ENCODE results near the gene WDR70. TPM values are rescaled to one million over a fixed set of nuclear protein-coding genes. Genes with fewer than 3 reads are reported as not detected.

Gene WDR70
- total RNA-seq, 1 donor from 2014 or later, result 23.6 TPM

DNA sequence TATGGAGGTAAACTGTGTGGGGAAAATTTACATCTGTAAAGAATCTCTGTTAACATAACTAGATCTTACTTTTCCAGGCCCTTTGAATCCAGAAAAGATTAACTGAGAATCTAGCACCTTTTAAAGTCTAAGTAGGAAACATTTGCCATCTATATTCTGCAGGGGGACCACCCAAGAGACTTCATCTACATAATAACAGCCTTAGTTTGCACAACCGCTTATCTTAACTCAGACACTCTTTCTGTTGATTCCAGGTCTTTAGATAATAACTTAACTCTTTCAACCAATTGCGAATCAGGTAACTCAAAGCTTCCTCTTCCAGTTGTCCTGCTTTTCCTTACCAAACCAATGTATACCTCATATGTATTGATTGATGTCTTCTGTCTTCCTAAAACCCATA lies 407.3 kb downstream of the WDR70 start:
- Mint-ChIP-seq H3K9me3 (ENCODE audit: low read depth) (no peaks in the 10 kb centered on the region), H3K36me3 (ENCODE audit: low read depth) (peaks cover 1% of the 10 kb centered on the region), H3K27me3 (ENCODE audit: low read depth) (no peaks in the 10 kb centered on the region), H3K27ac (ENCODE audit: unreplicated experiment) (no peak overlapping the region), H3K4me3 (ENCODE audit: unreplicated experiment) (no peak overlapping the region), H3K4me1 (ENCODE audit: low read depth) (no peaks in the 10 kb centered on the region)
- TF ChIP-seq CTCF (IDR thresholded peaks at IDR 0.05), result no peak
- DNase-seq (ENCODE audit: low spot score), result no peak

- no peak for TF ChIP-seq CTCF (IDR thresholded peaks at IDR 0.05)
- no peak for DNase-seq (ENCODE audit: low spot score)
- Mint-ChIP-seq H3K4me1 (ENCODE audit: low read depth) (no peaks in the 10 kb centered on the region), H3K36me3 (ENCODE audit: low read depth) (peaks cover 1% of the 10 kb centered on the region), H3K27ac (ENCODE audit: unreplicated experiment) (no peak overlapping the region), H3K4me3 (ENCODE audit: unreplicated experiment) (no peak overlapping the region), H3K27me3 (ENCODE audit: low read depth) (no peaks in the 10 kb centered on the region), H3K9me3 (ENCODE audit: low read depth) (no peaks in the 10 kb centered on the region)
Measured at GRCh38 chr5:37786862-37787519, 407.9 kb downstream of the WDR70 start.

DNA sequence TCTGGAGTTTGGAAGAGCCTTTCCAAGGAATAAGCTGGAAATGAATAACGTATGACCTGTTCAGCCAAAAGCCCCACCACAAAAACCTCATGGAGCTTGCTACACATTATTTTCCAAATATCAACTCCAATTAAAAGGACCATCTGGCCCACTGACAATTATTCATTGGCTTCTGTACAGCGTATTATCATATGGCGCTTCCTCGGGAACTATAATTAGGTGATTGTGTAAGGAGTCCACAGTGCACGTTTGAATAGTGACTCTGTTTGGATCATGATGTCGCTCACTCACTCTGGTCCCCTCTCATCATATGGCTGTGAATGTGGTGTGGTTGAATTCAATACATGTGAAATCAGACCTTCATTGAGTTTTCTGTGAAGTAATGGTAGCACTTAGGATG lies 408.6 kb downstream of the WDR70 start:
- Mint-ChIP-seq H3K4me1 (ENCODE audit: low read depth) (no peaks in the 10 kb centered on the region), H3K27me3 (ENCODE audit: low read depth) (no peaks in the 10 kb centered on the region), H3K36me3 (ENCODE audit: low read depth) (peaks cover 1% of the 10 kb centered on the region), H3K9me3 (ENCODE audit: low read depth) (peaks cover under 1% of the 10 kb centered on the region), H3K27ac (ENCODE audit: unreplicated experiment) (no peak overlapping the region), H3K4me3 (ENCODE audit: unreplicated experiment) (no peak overlapping the region)
- DNase-seq (ENCODE audit: low spot score), result no peak
- no peak for TF ChIP-seq CTCF (IDR thresholded peaks at IDR 0.05)

DNA sequence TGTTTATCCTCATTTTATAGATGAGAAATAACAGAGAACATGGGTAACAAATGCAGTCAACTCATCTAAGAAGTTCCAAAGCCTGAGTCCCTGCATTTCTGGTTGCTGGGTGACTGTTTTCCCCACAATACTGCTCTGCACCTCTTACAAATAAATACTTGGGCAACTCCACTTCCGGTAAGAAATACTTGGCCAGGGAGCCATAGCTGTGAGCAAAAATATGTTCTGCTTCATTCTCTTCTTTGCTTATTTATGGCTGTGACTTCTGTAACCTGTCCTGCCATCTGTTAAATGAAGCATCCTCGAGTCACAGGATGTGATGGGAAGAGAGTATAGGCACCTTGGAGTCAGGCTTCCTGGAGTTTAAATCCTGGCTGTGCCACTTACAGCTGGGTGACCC lies 410.9 kb downstream of the WDR70 start:
- no peak overlapping the region for H3K4me3 Mint-ChIP-seq (ENCODE audit: unreplicated experiment)
- no peak for TF ChIP-seq CTCF (IDR thresholded peaks at IDR 0.05)
- H3K27me3 Mint-ChIP-seq (ENCODE audit: low read depth), result no peaks in the 10 kb centered on the region
- H3K27ac Mint-ChIP-seq (ENCODE audit: unreplicated experiment), result no peak overlapping the region
- H3K4me1 Mint-ChIP-seq (ENCODE audit: low read depth), result no peaks in the 10 kb centered on the region
- no peak for DNase-seq (ENCODE audit: low spot score)
- peaks cover 19% of the 10 kb centered on the region for H3K9me3 Mint-ChIP-seq (ENCODE audit: low read depth)
- H3K36me3 Mint-ChIP-seq (ENCODE audit: low read depth), result peaks cover 7% of the 10 kb centered on the region

DNA sequence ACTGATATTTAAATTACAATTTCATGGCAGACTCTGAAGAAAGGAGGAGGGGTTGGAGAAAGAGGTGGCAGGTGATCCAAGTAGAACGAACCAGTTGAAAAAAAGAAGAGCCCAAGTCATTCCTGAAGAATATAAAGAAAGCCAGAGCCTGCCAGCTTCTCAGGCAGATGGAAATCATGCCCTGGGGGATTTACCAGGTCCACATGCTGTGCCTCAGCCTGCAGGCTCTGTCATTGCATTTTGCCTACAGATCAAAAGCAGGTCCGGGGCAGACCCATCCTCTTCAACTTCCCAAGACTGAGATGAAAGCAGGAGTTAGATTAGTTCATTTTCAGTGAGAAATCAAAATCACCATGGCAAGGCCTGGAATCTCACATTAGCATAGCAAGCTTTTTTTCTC lies 412.2 kb downstream of the WDR70 start:
- Mint-ChIP-seq H3K9me3 (ENCODE audit: low read depth) (peaks cover 26% of the 10 kb centered on the region), H3K4me1 (ENCODE audit: low read depth) (no peaks in the 10 kb centered on the region)

More for the DNA sequence above, 412.2 kb downstream of the WDR70 start:
- Mint-ChIP-seq H3K27ac (ENCODE audit: unreplicated experiment) (no peak overlapping the region), H3K27me3 (ENCODE audit: low read depth) (no peaks in the 10 kb centered on the region), H3K4me3 (ENCODE audit: unreplicated experiment) (no peak overlapping the region), H3K36me3 (ENCODE audit: low read depth) (peaks cover 11% of the 10 kb centered on the region)
- no peak for DNase-seq (ENCODE audit: low spot score)
- TF ChIP-seq CTCF (IDR thresholded peaks at IDR 0.05), result no peak
